Fibroblast of peridontal ligament (primary cell): ENCODE measurements around the gene GNS.

Experiments used
- DNase-seq: peaks from one replicate; pipeline ENCODE4 v3.0.0-alpha.2; 2010; ENCODE audit errors: extremely low read depth

Gene GNS

DNA sequence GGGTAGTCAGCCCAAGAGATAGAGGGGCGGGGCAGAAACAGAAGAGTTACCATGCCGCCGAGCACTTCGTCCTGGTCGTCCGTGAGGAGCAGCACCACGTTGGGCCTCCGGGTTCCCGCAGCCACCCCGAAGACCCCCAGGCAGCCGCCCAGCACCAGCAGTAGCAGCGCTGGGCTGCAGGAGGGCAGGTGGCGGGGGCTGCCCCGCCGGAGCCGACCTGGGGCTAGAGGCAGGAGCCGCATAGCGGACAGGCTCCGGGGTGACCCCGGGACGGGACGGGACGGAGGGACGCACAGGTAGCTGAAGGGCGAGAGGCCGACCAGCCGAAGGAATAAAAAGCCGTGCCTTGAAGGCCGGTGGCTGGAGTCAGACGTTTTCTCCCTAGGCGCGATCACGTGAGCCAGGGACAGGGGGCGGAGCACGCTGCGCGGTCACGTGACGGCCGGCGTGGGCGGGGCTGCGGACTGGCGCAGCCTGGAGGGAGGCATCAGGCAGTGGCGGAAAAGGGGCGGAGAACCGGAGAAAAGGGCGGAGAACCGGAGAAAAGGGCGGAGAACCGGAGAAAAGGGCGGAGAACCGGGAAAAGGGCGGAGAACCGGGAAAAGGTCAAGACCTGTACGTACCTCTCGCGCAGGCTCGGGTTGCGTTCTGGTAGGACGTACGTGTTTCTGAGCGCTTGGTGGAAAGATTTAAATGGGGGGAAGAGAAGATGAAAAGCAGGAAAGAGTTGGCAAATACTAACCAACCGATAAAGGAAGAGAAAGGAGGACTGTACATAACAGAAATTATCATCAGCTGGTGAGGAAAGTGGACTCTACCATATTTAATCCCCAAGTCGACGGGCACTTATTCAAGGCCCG lies at the start of gene GNS:
TSS of gene GNS (minus strand) at position 372 of the 860 bp plus-strand sequence. CDS start at position 242, 130 bp downstream.
- DNase-seq: peak; percentile 90

GRCh38 chr12:64808110-64808509 lies 48.9 kb upstream of the GNS start:
- DNase-seq: no peak

DNA sequence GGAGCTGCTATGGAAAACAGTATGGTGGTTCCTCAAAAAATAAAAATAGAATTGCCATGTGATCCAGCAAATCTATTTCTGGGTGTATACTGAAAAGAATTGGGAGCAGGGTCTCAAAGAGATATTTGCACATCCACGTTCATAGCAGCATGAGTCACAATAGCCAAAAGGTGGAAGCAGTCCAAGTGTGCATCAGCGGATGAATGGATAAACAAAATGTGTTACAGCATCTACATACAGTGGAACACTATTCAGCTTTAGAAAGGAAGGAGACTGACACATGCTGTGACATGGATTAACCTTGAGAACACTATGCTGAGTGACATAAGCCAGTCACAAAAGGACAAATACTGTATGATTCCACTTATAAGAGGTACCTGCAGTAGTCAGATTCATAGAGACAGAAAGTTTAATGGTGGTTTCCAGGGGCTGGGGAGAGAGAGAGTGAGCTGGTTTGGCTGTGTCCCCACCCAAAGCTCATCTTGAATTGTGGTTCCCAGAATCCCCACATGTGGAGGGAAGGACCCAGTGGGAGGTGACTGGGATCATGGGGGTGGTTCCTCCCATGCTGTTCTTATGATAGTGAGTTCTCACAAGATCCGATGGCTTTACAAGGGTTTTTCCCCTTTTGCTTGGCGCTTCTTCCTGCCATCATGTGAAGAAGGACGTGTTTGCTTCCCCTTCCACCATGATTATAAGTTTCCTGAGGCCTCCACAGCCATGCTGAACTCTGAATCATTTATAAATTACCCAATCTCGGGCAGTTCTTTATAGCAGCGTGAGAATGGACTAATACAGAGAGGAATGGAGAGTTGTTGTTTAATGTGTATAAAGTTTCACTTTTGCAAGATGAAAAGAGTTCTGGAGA lies 47.6 kb upstream of the GNS start:
- peak; percentile 39 for DNase-seq

- no peak for DNase-seq
Observed at GRCh38 chr12:64806173-64806572, 47.0 kb upstream of the GNS start.

DNA sequence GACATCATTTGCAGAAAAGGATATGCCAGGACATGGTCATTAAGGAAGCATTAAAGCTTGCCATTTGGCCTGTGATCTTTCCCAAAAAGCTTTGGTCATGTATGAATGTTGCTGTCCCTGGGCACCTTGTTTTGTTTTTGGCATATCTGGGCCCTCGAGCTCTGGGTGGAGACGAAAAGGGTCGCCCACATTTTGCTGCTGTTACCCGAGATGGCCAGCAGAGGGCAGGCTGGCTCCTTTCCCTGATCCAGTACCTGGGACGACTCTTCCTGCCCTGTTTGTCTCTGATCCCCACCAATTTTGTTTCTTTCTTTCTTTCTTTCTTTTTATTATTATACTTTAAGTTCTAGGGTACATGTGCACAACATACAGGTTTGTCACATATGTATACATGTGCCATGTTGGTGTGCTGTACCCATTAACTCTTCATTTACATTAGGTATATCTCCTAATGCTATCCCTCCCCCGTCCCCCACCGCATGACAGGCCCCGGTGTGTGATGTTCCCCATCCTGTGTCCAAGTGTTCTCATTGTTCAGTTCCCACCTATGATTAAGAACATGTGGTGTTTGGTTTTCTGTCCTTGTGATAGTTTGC lies 43.1 kb upstream of the GNS start:
- peak; percentile 28 for DNase-seq

GRCh38 chr12:64801381-64801780 lies 42.2 kb upstream of the GNS start:
- peak; percentile 10 for DNase-seq

- no peak for DNase-seq
Observed at GRCh38 chr12:64800640-64801039, 41.4 kb upstream of the GNS start.

- DNase-seq: no peak
Observed at GRCh38 chr12:64798165-64798564, 39.0 kb upstream of the GNS start.

DNA sequence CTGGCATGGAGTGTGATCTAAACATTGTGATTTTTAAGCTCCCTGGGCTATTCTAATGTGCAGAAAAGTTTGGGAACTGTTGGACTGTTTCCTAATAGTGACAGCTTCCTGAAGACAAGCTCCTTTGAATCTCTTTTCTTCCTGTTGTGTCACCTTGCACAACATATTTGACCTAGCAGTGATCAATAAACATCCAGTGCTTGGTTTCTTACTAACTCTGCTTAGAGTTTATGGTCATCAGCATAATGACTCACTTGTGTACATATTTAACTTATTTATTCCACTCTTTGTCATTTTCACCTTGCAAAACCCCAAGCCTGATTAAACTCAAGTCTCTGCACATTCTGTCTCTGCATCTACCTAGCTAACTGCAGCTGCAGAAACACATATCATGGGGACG lies 38.0 kb upstream of the GNS start:
- DNase-seq: no peak

DNA sequence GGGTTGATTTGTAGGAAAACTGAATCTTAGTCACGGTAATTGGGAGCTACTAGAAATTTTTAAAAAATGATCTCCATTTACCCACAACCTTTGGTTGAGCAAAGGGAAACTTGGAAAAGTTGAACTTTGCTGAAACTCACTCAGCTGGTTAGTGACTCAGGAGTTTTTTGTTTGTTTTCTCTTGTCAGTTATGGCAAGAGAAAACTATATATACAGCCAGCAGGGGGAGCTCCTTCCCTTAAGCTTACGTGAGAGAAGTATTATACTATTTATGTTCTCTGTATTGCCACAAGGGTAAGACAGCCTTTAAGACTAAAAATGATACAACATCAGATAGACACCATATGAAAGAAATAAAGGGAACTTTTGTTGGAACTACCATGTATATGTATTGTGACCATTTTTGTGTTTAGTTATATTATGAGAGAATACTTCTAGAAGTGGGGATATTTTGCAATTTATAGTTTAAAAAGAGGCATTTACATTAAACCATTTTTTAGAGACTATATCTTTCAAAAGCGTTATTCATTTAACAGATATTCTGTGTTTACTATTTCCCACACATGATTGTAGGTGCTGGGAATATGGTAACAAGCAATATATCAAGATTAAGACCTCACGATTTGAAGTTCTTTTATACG lies 37.1 kb upstream of the GNS start:
- DNase-seq: peak; percentile 96

DNA sequence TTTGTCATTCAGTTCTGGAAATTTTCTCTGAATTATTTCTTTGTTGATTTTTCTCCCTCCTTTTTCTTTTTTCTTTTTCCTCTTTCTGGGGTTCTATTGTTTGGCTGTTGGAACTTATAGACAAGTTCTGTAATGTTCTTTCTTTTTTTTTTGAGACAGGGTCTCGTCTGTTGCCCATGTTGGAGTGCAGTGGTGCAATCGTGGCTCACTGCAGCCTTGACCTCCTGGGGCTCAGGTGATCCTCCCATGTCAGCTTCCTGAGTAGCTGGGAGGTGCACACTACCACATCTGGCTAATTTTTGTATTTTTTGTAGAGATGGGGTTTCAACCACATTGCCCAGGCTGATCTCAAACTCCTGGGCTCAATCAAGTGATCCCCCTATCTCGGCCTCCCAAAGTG lies 35.1 kb upstream of the GNS start:
- no peak for DNase-seq

GRCh38 chr12:64793610-64794009 lies 34.4 kb upstream of the GNS start:
- DNase-seq: no peak

DNA sequence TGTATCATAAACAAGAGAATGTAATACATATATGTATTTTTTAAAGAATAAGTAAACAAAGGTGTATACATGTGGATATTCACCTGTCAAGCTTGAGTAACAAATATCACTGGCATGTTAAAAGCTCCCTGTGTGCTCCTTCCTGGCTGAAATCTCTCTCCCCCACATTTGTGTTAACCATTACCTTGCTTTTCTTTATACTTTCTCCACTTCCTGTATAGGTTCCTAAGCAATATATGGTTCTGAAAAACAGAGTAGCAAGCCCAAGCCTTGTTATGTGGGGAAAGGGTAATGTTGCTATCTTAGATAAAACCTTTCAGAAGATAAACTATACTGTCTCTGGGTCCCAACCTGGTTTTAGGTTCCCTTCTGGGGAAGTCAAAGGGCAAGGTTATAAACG lies 32.9 kb upstream of the GNS start:
- no peak for DNase-seq

GRCh38 chr12:64791036-64791435 lies 31.8 kb upstream of the GNS start:
- no peak for DNase-seq

DNA sequence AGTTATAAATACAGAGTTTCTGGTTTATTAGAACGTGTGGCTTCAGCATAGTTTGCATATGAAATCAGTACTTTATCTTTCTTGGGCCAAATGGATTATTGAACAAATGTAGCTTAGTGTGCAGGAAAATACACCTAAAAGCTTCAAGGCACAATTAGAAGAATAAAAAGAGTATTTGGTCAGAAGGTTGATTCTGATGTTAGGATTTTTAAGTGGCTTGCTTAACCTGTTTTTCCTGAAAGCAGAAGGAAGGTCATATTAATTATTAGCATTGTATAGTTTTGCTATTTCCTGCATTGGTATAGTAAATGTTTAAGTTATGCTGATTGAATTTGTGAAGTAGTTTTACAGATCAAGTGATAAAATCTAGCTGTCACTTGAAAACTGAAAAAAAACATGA lies 31.0 kb upstream of the GNS start:
- no peak for DNase-seq

DNA sequence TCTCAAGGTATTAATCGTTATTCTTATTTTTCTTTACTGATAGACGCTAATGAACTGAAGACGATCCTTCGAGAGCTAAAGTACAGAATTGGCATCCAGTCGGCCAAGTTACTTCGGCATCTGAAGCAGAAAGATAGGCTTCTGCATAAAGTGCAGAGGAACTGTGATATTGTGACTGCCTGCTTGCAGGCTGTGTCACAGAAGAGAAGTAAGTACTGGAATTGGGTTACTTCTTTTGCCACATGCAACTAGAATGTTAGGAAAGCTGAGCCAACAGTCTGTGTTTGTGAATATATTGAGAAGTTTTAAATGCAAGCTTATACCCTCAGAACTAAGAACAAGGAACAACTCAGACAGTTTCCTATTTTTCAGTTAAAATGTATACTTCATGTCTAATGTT lies 26.6 kb upstream of the GNS start:
- no peak for DNase-seq

- no peak for DNase-seq
Observed at GRCh38 chr12:64782191-64782876, 23.1 kb upstream of the GNS start.

DNA sequence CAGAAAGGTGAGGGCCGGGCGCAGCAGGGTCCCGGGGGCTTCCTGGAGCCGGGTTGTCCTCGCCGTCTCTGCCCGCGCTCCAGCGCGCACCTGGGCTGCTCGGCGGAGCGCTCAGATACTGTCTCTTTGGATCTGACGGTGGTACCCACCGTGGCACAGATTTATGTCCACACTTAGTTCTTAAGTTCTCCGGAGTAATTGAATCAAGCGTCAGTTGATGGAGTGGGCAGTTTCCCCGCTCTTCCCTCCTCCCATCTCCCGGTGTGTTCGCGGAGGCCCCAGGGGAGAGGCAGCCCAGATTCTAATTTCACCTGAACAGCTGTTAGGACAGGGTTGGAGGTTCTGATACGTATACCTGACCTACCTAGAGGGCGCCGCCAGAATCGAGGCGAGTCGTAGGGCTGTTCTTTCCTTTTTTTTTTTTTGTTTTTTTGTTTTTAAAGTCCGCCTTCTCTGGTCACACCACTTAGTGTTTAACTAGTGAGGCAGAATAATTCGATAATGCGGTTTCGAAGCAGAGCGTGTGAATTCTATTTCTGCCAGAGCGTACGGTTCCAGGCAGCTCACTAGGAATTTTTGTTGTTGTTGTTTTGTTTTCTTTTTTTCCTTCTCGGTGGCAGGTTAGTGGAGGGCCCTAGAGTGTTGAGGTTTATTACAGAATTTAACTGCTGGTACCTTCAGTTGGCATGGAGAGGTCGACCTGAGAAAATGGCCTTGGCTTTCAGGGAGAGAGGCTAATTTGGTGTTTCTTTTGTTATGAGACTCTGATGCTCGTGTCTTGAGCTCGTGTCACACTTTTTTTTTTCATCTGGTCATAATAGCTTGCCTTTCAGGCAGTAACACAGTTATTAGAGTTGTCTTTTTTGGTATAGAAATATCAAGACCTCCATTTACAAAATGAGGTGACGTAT lies 22.3 kb upstream of the GNS start:
- DNase-seq: no peak

DNA sequence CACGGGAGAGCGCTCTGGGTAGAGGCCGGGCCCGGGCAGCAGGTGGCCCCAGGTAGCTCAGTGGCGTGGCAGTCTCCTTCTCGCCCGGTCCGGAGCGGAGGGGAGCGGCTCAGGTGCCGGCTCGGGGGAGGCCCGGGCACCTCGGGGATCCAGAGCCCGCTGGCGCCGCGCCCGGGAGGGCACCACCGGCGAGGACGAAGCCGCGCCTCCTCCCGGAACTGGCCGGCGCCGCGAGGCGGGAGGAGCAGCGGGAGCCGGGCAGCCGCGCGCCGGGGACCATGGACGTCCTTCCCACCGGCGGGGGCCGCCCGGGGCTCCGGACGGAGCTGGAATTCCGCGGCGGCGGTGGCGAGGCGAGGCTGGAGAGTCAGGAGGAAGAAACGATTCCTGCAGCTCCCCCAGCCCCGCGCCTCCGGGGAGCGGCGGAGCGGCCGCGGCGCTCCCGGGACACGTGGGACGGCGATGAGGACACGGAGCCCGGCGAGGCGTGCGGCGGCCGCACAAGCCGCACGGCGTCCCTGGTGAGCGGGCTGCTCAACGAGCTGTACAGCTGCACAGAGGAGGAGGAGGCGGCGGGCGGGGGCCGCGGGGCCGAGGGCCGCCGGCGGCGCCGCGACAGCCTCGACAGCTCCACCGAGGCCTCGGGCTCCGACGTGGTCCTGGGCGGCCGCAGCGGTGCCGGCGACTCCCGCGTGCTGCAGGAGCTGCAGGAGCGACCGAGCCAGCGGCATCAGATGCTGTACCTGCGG lies 21.5 kb upstream of the GNS start:
- DNase-seq: no peak

- DNase-seq: no peak
Observed at GRCh38 chr12:64780132-64780530, 20.9 kb upstream of the GNS start.
